Inflammatory macrophage treated with lipopolysaccharide for 4 hours (primary cell): ENCODE data around the gene LIN52.

Experiments
- DNase-seq: peaks from one replicate; pipeline ENCODE4 v3.0.0-alpha.2; 2020

Gene LIN52

GRCh38 chr14:74238974-74239847 lies 154.5 kb downstream of the LIN52 start, which contains the start of gene VSX2:
Gene VSX2, plus strand, starts transcription at chr14:74239449. Its CDS starts 113 bp downstream, at chr14:74239562.
- no peak for DNase-seq

- no peak for DNase-seq
Measured at GRCh38 chr14:74239848-74240793, 155.4 kb downstream of the LIN52 start.

- no peak for DNase-seq
Measured at GRCh38 chr14:74240794-74241651, 156.3 kb downstream of the LIN52 start.

- no peak for DNase-seq
Measured at GRCh38 chr14:74241652-74242017, 156.9 kb downstream of the LIN52 start.

- DNase-seq: no peak
Measured at GRCh38 chr14:74242021-74242779, 157.4 kb downstream of the LIN52 start.

- DNase-seq: no peak
Measured at GRCh38 chr14:74242780-74243042, 158.0 kb downstream of the LIN52 start.

GRCh38 chr14:74243051-74243450 lies 158.3 kb downstream of the LIN52 start:
- no peak for DNase-seq

GRCh38 chr14:74244115-74244514 lies 159.4 kb downstream of the LIN52 start:
- no peak for DNase-seq

GRCh38 chr14:74245292-74245691 lies 160.5 kb downstream of the LIN52 start:
- DNase-seq: no peak

- no peak for DNase-seq
Measured at GRCh38 chr14:74246542-74246941, 161.8 kb downstream of the LIN52 start.

- no peak for DNase-seq
Measured at GRCh38 chr14:74248017-74248416, 163.3 kb downstream of the LIN52 start.

- DNase-seq: no peak
Measured at GRCh38 chr14:74249433-74250375, 164.9 kb downstream of the LIN52 start.
